Hypothalamus (tissue), 51 donors: ENCODE measurements around the gene EPOP.

Experiments
- DNase-seq, 51 donors: peaks; one replicate each; lab custom pipeline; 2025; lab: John Stamatoyannopoulos, UW

The EPOP gene

GRCh38 chr17:38676706-38677504 lies 2.1 kb upstream of the EPOP start:
- DNase-seq = peak in 49 of 51 donors; percentile 20 to 84 (median 61)

- peak in 3 of 51 donors; percentile 5 to 25 (median 8) for DNase-seq
Measured at GRCh38 chr17:38674014-38674748, 576 bp downstream of the EPOP start.

- peak in 1 of 51 donors; percentile 21 for DNase-seq
Measured at GRCh38 chr17:38673707-38674013, 1.1 kb downstream of the EPOP start.

- DNase-seq = no peak
Measured at GRCh38 chr17:38672788-38673706, 1.7 kb downstream of the EPOP start.

- no peak for DNase-seq
Measured at GRCh38 chr17:38671939-38672720, 2.6 kb downstream of the EPOP start.

GRCh38 chr17:38669520-38669919 lies 5.2 kb downstream of the EPOP start:
- no peak for DNase-seq

- no peak for DNase-seq
Measured at GRCh38 chr17:38667787-38668122, 7.0 kb downstream of the EPOP start.

GRCh38 chr17:38667099-38667786 lies 7.5 kb downstream of the EPOP start:
- DNase-seq = peak in 42 of 51 donors; percentile 7 to 73 (median 34)

GRCh38 chr17:38663964-38664644 lies 10.7 kb downstream of the EPOP start:
- no peak for DNase-seq

- DNase-seq = peak in 37 of 51 donors; percentile 19 to 82 (median 50)
Measured at GRCh38 chr17:38663125-38663751, 11.5 kb downstream of the EPOP start.

- DNase-seq = no peak
Measured at GRCh38 chr17:38660097-38661025, 14.4 kb downstream of the EPOP start.

GRCh38 chr17:38659415-38659814 lies 15.3 kb downstream of the EPOP start:
- DNase-seq = no peak

- DNase-seq = peak in 18 of 51 donors; percentile 4 to 61 (median 20)
Measured at GRCh38 chr17:38658741-38659345, 15.9 kb downstream of the EPOP start.

GRCh38 chr17:38657824-38658740 lies 16.7 kb downstream of the EPOP start:
- DNase-seq = peak in 2 of 51 donors; percentile 48 to 52

GRCh38 chr17:38656959-38657823 lies 17.6 kb downstream of the EPOP start:
- peak in 40 of 51 donors; percentile 13 to 84 (median 50) for DNase-seq
